AG04450 (cell line): ENCODE results near the gene PPP3CA. TPM values are rescaled to one million over a fixed set of nuclear protein-coding genes. Genes with fewer than 3 reads are reported as not detected.
"Not testable (repeated sequence)": the region's sequence is repeated elsewhere in the genome, so short reads cannot be mapped to it uniquely, and the experiment has no call there.

Experiments
- CTCF ChIA-PET: fragments of 300-600, 350-600 bp; formaldehyde crosslinking; extraction: SDS; loops from one replicate; lab custom pipeline; 2022; ENCODE audit warnings: antibody characterized with exemption, inconsistent platforms; lab: Charles Lee
- POLR2A ChIA-PET: fragments of 350-600 bp; formaldehyde crosslinking; extraction: SDS; loops from one replicate; lab custom pipeline; 2021; ENCODE audit warnings: antibody characterized with exemption, inconsistent platforms; lab: Yijun Ruan, JAX
- DNase-seq: peaks from one replicate; pipeline ENCODE4 v3.0.0-alpha.2; 2011; ENCODE audit warnings: low read depth, low spot score
- H3K27ac ChIP-seq: one replicate; pipeline ENCODE4 v1.5.1; 2012; ENCODE audit warnings: low read depth, low read length, control low read depth
- H3K27me3 ChIP-seq: one replicate; pipeline ENCODE4 v1.6.0; 2012; ENCODE audit warnings: low read length; ENCODE audit not compliant: control insufficient read depth, insufficient read depth
- H3K4me3 ChIP-seq: 2 replicates; pipeline ENCODE4 v1.5.1; 2011; ENCODE audit warnings: mild to moderate bottlenecking, low read depth, low read length, control low read depth
- H3K9me3 ChIP-seq: 2 replicates; pipeline ENCODE4 v1.5.1; 2012; ENCODE audit warnings: low read length; ENCODE audit not compliant: control insufficient read depth, insufficient read depth
- CTCF ChIP-seq: IDR thresholded peaks from 2 replicates; pipeline ENCODE4 v1.5.1; 2011; ENCODE audit warnings: low read depth, low read length, control low read depth, inconsistent platforms
- polyA plus RNA-seq: library from polyadenylated mRNA; depleted of rRNA; stranded (reverse); fragments of >200 nt; gene quantifications from 2 replicates; pipeline ENCODE4 v1.2.3, GENCODE V29; 2011

Gene PPP3CA
- polyA plus RNA-seq, 1 experiment, result 38.7 TPM

DNA sequence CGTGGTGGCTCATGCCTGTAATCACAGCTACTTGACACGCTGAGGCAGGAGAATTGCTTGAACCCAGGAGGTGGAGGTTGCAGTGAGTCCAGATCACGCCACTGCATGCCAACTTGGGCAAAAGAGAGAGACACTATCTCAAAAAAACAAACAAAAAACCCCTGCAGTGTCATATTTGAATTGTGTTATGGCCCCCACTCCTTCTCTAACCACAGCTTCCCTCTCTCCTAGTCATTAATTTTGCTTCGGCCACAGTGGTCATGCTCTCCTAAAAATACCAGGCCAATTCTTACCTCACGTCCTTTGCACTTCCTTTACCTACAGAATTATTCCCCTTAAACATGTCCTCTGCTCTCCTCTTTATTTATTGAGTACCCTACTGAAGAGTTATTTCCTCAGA lies 206.1 kb downstream of the PPP3CA start:
- no peak for TF ChIP-seq CTCF
- CTCF ChIA-PET, result no interaction called here
- Histone ChIP-seq H3K4me3 (no peak overlapping the region), H3K27ac (no peak overlapping the region), H3K9me3 (no peaks in the 10 kb centered on the region), H3K27me3 (no peaks in the 10 kb centered on the region)
- DNase-seq, result no peak
- POLR2A ChIA-PET, result no interaction called here

- DNase-seq, result no peak
- Histone ChIP-seq H3K4me3 (no peak overlapping the region), H3K9me3 (no peaks in the 10 kb centered on the region), H3K27ac (no peak overlapping the region), H3K27me3 (no peaks in the 10 kb centered on the region)
- ChIA-PET CTCF (no interaction called here), POLR2A (no interaction called here)
- TF ChIP-seq CTCF, result no peak
These were observed 207.1 kb downstream of the PPP3CA start for GRCh38 chr4:101140228-101140627.

DNA sequence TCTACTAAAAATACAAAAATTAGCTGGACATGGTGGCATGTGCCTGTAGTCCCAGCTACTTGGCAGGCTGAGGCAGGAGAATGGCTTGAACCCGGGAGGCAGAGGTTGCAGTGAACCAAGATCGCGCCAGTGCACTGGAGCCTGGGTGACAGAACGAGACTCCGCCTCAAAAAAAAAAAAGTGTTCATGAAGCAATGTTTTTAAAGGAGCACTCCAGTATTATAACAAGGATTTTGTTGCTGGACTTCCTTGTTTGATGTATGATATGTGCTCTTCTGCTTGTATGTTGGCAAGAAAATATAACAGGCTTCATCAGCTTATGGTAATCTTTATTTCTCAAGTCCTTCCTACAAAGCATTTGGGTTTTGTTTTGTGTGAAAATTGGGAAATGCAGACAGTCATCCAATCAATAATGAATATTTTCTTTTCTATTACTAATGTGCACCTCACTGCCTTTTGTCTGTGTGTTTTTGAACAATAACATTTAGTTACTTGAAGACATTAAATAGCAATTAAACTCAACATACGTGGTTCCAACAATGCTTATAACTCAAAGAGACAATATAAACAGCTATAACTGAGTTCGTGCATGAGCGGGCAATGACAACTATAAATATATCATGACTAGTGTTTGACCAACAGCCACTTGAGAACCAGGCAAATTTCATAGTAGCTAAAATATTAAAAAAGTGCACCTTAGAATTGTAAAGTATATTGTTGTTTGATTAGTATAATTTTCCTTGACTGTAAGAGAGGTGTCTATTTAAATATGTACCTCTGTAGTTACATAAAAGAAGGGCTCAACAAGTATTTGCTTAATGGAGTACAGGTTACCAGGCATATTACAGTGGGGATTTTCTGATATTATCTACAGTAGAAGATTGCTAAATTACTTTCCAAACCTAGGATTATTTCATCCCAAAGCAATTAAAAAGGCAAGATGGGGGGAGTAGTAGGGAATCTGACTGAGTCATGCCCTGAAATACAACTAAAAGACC lies 210.7 kb downstream of the PPP3CA start:
- Histone ChIP-seq H3K27me3 (no peaks in the 10 kb centered on the region), H3K9me3 (no peaks in the 10 kb centered on the region), H3K4me3 (no peak overlapping the region), H3K27ac (no peak overlapping the region)
- POLR2A ChIA-PET, result interaction anchor here (0.7 kb wide), 1 partner anchor 127 kb away, joined by 3 read pairs; no protein-coding TSS in a partner anchor
- CTCF ChIA-PET, result no interaction called here
- DNase-seq, result no peak
- TF ChIP-seq CTCF, result no peak

GRCh38 chr4:101135371-101136010 lies 211.8 kb downstream of the PPP3CA start:
- H3K27ac ChIP-seq, result no peak overlapping the region
- CTCF ChIA-PET, result interaction anchor here (1.3 kb wide), 1 partner anchor 11 kb away, joined by 3 read pairs; no protein-coding TSS in a partner anchor
- POLR2A ChIA-PET, result no interaction called here
- no peak overlapping the region for H3K4me3 ChIP-seq
- TF ChIP-seq CTCF, result no peak
- no peak for DNase-seq
- no peaks in the 10 kb centered on the region for H3K27me3 ChIP-seq
- H3K9me3 ChIP-seq, result no peaks in the 10 kb centered on the region

DNA sequence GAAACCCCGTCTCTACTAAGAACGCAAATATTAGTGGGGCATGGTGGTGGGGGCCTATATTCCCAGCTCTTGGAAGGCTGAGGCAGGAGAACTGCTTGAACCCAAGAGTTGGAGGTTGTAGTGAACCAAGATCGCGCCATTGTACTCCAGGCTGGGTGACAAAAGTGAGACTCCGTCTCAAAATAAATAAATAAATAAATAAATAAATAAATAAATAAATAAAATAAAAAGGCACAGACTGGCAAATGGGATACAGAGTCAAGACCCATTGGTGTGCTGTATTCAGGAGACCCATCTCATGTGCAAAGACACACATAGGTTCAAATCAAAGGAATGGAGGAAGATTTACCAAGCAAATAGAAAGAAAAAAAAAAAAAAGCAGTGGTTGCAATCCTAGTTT lies 216.3 kb downstream of the PPP3CA start:
- CTCF ChIA-PET, H3K9me3 ChIP-seq, H3K27me3 ChIP-seq, DNase-seq, H3K4me3 ChIP-seq, H3K27ac ChIP-seq: not testable (repeated sequence)
- POLR2A ChIA-PET, result interaction anchor here (0.5 kb wide), 1 partner anchor 21 kb away, joined by 3 read pairs; no protein-coding TSS in a partner anchor

DNA sequence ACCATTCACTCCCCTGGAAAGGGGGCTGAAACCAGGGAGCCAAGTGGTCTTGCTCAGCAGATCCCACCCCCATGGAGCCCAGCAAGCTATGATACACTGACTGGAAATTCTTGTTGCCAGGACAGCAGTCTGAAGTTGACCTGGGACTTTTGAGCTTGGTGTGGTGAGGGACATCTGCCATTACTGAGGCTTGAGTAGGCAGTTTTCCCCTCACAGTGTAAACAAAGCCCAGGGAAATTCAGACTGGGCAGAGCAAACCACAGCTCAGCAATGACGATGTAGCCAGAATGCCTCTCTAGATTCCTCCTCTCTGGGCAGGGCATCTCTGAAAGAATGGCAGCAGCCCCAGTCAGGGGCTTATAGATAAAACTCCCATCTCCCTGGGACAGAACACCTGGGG lies 218.4 kb downstream of the PPP3CA start:
- H3K9me3 ChIP-seq, H3K4me3 ChIP-seq, DNase-seq, CTCF ChIA-PET, H3K27me3 ChIP-seq, H3K27ac ChIP-seq, POLR2A ChIA-PET: not testable (repeated sequence)
